ENCODE data around the gene ZNF778. TPM values are rescaled to one million over a fixed set of nuclear protein-coding genes. Genes with fewer than 3 reads are reported as not detected.
A peak's percentile ranks its signal among the peaks of the same experiment; 100 is the strongest.

ZNF778 gene
- total and polyA plus RNA-seq, 11 donors = 1.6 to 14.6 (median 9.2) TPM

- H3K27me3 ChIP-seq = peaks cover 0 to 64% (median 12%) of the 10 kb centered on the region in 9 donors
- H3K27ac ChIP-seq = no peak overlapping the region
- DNase-seq = no peak
- ATAC-seq = no peak
- no peak overlapping the region for H3K4me3 ChIP-seq
- H3K9me3 ChIP-seq = no peaks in the 10 kb centered on the region
- intact Hi-C loops (cut with DNase I) = no loop called here
- no peaks in the 10 kb centered on the region for H3K36me3 ChIP-seq
- WGBS, 4 donors = 78 to 95% (median 93%) methylated on average over 4 of the region's 4 CpGs
- no peaks in the 10 kb centered on the region for H3K4me1 ChIP-seq
- TF ChIP-seq POLR2A (IDR thresholded peaks at IDR 0.05) = no peak
- no peak for TF ChIP-seq CTCF (IDR thresholded peaks at IDR 0.05)
Observed at GRCh38 chr16:89207993-89208392, 9.5 kb upstream of the ZNF778 start.

- H3K36me3 ChIP-seq = no peaks in the 10 kb centered on the region
- WGBS, 4 donors = 59 to 68% (median 62%) methylated on average over 15 of the region's 15 CpGs
Observed at GRCh38 chr16:89209522-89210044, 7.9 kb upstream of the ZNF778 start.

DNA sequence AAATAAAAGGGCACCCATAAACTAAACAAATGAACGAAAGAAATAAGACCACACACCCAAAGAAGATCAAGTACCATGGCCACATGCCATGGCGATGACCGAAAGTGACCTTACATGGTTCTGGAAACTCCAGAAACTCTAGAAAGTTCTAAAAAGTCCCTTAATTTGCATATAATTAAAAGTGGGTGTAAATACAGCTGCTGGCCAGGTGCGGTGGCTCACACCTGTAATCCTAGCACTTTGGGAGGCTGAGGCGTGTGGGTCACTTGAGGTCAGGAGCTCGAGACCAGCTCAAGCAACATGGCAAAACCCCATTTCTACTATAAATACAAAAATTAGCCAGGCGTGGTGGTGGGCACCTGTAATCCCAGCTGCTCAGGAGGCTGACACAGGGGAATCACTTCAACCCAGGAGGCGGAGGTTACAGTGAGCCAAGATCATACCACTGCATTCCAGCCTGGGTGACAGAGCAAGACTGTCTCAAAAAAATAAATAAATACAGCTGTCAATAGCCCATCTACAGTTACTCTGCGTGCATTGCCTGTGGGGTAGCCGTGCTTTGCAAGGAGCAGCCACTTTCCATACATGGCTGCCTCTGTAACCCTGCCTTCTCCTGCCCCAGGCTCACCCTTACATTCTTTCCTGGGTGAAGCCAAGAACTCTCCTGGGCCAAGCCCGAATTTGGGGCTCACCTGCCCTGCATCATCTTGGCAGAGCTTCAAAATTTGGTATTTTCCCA is 7.2 kb upstream of the ZNF778 start:
- Histone ChIP-seq H3K9me3 (no peaks in the 10 kb centered on the region), H3K4me1 (no peaks in the 10 kb centered on the region), H3K27ac (no peak overlapping the region), H3K4me3 (no peak overlapping the region), H3K36me3 (no peaks in the 10 kb centered on the region), H3K27me3 (peaks cover 0 to 43% (median 0%) of the 10 kb centered on the region in 9 donors)
- WGBS, 4 donors = 74 to 78% (median 75%) methylated on average over 11 of the region's 11 CpGs
- DNase-seq (no peak), ATAC-seq (no peak)
- intact Hi-C loops (cut with DNase I) = loop anchor here in 5 of 10 donors (10.0 kb wide), 6 partner anchors 106 to 476 kb away; partner anchors contain the start of genes APRT (in 1 of the 5), GALNS (in 1 of the 5) and TRAPPC2L (in 1 of the 5)
- TF ChIP-seq POLR2A (IDR thresholded peaks at IDR 0.05) (no peak), CTCF (IDR thresholded peaks at IDR 0.05) (no peak)

More at GRCh38 chr16:89209522-89210044, 7.9 kb upstream of the ZNF778 start:
- Histone ChIP-seq H3K4me1 (no peaks in the 10 kb centered on the region), H3K9me3 (no peaks in the 10 kb centered on the region), H3K4me3 (no peak overlapping the region), H3K27ac (no peak overlapping the region), H3K27me3 (peaks cover 0 to 49% (median 4%) of the 10 kb centered on the region in 9 donors)
- peak in 1 of 4 donors; percentile 9 for ATAC-seq
- no peak for TF ChIP-seq CTCF (IDR thresholded peaks at IDR 0.05)
- TF ChIP-seq POLR2A (IDR thresholded peaks at IDR 0.05) = no peak
- DNase-seq = peak in 1 of 5 donors; percentile 6
- intact Hi-C loops (cut with DNase I) = loop anchor here in 5 of 10 donors (10.0 kb wide), 6 partner anchors 105 to 475 kb away; partner anchors contain the start of genes APRT (in 1 of the 5), GALNS (in 1 of the 5) and TRAPPC2L (in 1 of the 5)

GRCh38 chr16:89210904-89211515 is 6.5 kb upstream of the ZNF778 start:
- TF ChIP-seq POLR2A (IDR thresholded peaks at IDR 0.05) = no peak
- no peak for TF ChIP-seq CTCF (IDR thresholded peaks at IDR 0.05)
- H3K36me3 ChIP-seq = no peaks in the 10 kb centered on the region
- H3K27me3 ChIP-seq = peaks cover 0 to 37% (median 0%) of the 10 kb centered on the region in 9 donors
- 62 to 67% (median 66%) methylated on average over 8 to 15 of the region's 15 CpGs for WGBS, 4 donors
- H3K4me1 ChIP-seq = peaks cover 0 to 5% (median 2%) of the 10 kb centered on the region in 12 donors
- no peak for DNase-seq
- H3K27ac ChIP-seq = no peak overlapping the region
- no peaks in the 10 kb centered on the region for H3K9me3 ChIP-seq
- ATAC-seq = no peak
- H3K4me3 ChIP-seq = no peak overlapping the region
- intact Hi-C loops (cut with DNase I) = loop anchor here in 5 of 10 donors (10.0 kb wide), 6 partner anchors 106 to 476 kb away; partner anchors contain the start of genes APRT (in 1 of the 5), GALNS (in 1 of the 5) and TRAPPC2L (in 1 of the 5)
